Body of pancreas (tissue), 4 donors: ENCODE results near the gene GNB1L.

Experiments used
- CTCF ChIP-seq, 7 experiments: fragments of 450-650 bp in 4 of 7; fragments of 200-600 bp in 3 of 7; sonication (generic) in 3 of 7; IDR thresholded peaks; one replicate each; pipeline ENCODE4 v1.5.1; 2016 to 2019; ENCODE audit warnings: antibody characterized with exemption in 7 of 7
- POLR2A ChIP-seq, 3 donors: fragments of 450-650 bp; IDR thresholded peaks; one replicate each; pipeline ENCODE4 v1.6.1; 2016; ENCODE audit warnings: antibody characterized with exemption in 3 of 3, mild to moderate bottlenecking in 2 of 3

GRCh38 chr22:19862619-19863246 is 8.1 kb upstream of the GNB1L start:
- TF ChIP-seq CTCF (IDR thresholded peaks at IDR 0.05) (no peak), POLR2A (IDR thresholded peaks at IDR 0.05) (no peak)
